Dermis microvascular lymphatic vessel endothelial cell (primary cell): Measurements from ENCODE around the gene SOHLH1. TPM values are rescaled to one million over a fixed set of nuclear protein-coding genes. Genes with fewer than 3 reads are reported as not detected.

Experiments used
- DNase-seq, 2 donors: peaks; one replicate each; pipeline versions ENCODE4 v3.0.0 to v3.0.0-alpha.2; 2010; ENCODE audit warnings: low read depth in 2 of 2
- total RNA-seq: library from RNA; depleted of rRNA; stranded (reverse); fragments of >200 nt; gene quantifications from 2 replicates; pipeline ENCODE4 v1.2.1, GENCODE V29; 2014

The SOHLH1 gene
- total RNA-seq, 1 donor from 2014 or later: under 0.01 TPM

DNA sequence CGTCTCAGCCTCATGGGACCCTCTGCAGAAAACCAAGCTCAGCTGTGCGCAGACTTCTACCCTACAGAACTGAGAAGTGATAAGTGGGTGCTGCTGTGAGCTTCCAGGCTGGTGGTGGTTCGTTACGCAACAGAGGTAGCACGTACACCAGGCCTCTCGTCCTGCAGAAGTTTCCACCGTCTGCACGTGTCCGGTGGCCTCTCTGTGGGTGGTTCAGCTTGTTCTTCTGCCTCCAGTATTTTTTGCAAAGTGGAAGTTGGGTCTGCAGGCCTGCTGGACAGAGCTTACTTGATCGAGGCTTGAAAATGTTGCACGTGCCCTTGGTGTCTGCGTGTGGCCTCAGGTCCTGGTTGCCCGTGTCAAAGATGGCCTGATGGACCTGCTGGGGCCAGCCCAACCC is 30.2 kb upstream of the SOHLH1 start:
- DNase-seq: no peak

DNA sequence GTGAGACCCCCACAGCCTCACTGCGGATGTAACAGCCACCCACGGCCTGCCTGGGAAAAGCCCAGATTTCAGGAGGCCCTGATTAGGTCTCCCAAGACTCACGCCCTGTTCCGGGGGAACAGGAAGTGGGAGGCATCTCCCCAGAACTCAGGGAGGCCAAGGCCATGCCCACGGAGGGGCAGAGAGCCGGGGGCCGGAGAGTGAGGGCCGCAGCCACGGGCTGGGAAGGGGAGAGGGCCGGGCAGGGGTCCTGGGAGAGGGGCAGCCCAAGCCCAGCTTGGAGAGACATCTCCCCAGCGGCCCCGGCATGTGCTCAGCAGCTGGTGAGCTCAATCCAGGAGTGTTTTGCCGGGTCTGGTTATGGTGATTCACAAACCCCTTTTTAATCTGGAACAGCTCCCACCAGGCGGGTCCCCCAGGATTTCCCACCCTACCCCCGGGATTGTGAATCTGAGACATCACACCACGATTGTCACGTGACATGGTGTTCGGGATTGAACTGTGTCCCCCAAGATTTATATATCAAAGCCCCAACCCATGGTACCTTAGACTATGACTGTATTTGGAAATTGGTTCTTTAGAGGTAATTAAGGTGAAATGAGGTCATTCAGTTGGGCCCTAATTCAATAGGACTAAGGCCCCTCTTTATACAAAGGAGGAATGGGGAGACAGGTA is 29.3 kb upstream of the SOHLH1 start:
- DNase-seq: no peak

DNA sequence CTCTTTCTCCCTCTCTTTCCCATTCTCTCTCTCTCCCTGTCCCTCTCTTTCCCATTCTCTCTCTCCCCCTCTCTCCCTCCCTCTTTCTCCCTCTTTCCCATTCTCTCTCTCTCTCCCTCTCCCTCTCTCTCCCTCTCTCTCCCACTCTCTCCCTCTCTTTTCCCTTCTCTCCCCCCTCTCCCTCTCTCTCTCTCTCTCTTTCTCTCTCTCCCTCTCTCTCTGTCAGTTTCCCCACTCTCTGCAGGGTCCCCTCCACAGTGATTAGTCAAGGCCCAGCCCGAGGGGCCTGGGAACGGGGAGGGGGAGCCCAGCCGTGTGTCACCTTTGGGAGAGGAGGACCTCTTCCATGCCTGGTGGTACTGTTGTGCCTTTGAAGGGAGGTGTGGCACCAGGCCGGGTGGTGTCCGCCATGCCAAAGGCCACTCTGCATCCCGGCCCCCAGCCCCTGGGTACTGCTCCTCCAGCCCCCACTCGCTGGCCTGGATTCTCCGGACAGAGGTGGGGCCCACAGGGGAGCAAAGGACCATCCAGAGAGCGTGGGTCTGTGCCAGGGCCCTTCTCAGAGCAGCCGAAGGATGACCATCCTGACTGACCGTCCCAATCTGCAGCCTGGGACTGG is 28.1 kb upstream of the SOHLH1 start:
- DNase-seq: no peak

DNA sequence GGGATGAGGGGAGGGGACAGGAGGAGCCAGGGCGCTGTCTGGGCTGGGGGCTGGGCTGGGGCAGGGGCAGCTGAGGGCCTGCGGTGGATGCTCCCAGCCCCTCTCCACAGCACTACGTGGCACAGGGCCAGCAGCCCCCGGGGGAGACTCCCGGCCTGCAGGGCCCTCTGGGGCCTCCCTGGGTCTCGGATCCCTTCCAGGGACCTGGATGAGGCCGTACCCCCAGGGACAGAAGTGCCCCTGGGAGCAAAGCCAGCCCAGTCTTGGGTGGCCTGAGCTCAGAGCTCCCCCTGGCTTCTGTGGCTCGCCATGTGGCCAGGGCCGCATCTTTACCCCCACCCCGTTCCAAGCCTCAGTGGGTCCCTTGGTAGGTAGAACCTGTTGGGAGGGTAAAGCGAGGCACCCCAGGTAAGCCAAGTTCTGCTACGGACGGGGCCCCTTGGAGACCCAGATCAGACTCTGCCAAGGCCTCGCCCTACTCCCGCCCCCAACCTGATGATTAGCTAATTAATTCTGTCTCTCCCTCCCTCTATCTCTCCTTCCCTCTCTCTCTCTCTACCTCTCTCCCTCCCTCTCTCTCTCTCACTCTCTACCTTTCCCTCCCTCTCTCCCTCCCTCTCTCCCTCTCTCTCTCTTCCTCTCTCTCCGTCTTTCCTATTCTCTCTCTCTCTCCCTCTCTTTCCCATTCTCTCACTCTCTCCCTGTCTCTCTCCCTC is 27.0 kb upstream of the SOHLH1 start:
- peak in 1 of 2 donors; percentile 13 for DNase-seq

DNA sequence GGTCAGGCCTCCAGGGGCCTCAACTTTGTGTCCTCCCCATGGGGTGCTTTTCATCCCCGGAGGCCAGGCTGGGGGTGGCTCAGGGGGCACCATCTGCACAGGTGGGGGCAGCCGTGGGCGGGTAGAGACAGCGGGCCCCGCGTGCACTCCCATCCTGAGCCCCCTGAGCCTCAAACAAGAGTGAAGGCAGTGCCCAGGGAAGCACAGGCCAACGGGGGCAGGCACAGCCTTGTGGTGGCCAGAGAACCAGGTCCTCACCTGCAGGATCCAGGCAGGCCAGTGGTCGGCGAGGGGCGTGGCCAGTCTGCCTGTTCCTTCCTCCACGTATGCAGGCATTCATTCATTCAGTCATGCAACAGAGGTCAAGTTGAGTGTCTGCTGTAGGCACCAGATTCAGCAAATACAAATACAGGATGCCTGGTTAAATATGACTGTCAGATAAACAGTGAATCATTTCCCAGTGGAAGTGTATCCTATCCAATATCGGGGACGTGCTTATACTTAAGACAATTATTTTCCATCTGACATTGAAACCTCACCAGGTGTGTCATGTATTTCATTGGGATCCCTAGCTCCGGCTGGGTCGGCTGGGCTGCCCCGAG is 25.0 kb upstream of the SOHLH1 start:
- peak; percentile 90 to 91 for DNase-seq

DNA sequence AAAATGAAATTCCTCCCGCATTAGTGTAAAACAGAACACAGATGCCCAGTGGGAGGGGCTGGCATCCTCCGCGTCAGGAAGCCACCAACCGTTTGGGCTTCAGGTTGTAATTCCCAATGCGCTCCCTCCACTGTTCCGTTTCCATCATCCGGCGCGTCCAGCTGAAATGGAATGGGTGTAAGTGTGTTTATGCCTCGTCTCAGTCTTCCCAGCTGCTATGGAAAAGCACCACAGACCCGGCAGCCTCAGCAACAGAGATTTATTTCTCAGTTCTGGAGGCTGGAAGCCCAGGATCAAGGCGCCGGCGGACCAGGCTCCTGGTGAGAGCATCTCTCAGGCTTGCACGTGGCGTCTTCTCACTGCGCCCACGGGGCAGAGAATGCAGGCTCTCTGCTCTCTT is 23.1 kb upstream of the SOHLH1 start:
- no peak for DNase-seq

DNA sequence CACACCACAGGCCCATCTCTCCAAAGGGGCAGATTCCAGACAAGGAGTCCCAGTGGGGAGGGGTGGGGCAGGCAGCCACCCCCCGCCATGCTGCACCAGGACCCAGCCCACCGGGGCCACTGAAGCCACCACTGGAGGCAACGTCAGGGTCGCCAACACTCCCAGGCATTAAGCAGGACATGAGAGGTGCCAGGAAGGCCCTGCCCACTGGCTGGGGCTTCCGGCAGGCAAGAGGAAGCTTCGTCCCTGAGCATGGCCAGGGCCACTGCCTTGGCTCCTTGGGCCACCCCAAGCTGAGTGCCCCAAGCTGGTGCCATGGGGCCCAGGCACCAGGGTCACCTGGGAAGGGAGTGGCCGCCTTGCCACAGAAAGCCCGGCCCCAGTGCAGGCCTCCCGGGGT is 20.2 kb upstream of the SOHLH1 start:
- DNase-seq: no peak

DNA sequence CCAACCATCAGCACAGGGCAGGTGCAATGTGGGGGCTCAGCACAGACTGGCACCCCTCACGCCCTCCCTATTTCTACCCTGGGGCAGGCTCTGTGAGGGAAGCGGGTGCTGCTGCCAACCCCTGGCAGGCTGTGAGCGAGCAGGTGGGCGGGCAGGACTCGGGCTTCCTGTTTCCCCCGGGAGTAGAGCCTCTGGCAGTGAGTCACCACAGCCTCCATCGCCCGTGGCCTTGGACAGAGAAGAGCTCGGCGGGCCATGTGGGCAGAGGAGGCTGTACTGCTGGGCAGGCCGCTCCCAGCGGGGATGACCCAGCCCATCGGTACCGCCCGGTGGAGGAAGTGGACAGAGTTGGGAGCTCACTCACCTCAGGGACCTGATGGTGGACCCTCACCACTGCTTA is 19.3 kb upstream of the SOHLH1 start:
- peak; percentile 56 to 80 for DNase-seq

DNA sequence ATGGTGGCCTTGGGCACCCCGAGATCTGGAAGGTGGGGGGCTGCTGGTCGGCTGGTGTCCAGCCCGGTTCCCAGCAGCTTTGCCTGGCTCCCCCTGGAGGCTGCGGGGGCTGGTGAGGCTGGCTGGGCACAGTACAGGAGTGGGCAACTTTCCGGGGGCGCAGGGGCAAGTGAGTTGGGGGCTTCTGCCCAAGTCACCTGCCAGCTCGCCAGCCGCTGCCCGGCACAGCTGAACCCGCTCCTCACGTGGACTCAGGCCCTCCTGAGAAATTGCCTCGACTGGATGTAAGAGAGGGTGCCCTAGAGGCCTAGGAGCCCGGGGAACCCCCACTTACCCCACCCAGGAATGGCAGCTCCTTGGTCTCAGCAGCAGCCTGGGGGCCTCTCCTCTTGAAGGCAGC is 18.1 kb upstream of the SOHLH1 start:
- no peak for DNase-seq

DNA sequence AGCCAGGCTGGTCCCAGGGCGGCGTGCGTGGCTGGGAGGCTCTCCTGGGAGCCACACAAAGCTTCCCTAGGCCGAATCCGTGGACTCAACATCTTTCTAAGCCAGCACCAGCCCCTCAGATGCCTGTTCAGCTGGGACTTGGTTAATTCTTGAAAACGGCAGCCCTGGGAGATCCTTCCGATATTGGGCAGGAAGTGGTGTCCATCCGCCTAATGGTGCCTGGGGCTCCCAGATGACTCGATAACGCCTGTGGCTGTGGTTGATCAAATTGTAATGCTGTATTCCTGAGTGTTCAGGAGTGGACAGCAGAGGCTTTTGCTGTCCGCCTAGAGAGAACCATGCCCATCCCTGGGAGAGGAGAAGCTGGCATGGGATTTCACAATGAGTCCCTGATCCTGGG is 16.8 kb upstream of the SOHLH1 start:
- no peak for DNase-seq

DNA sequence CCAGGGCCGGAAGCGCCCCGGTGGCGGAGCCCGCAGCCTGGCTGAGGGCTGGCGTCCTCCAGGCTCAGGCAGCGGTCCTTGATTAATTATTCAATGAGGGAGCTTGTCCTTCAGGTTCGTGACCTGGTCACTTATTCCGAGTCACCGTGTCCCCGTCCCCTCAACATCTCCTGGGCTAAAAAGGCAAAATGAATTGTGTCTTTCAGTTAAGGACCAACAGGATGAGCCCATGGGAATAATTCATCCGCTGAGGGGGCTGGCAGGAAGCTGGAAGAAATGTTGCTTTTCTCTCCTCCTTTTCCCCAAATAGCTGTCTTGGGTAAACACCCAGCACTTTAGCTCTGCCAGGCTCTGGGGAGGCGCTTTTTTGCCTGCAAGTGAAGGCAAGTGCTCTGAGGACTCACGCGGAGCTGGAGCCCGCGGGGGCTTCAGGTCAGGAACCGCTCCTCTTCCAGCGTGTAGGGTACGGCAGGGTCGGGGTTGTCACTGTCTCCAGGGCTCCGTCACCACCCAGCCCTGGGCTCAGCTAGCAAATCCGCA is 15.8 kb upstream of the SOHLH1 start:
- no peak for DNase-seq

DNA sequence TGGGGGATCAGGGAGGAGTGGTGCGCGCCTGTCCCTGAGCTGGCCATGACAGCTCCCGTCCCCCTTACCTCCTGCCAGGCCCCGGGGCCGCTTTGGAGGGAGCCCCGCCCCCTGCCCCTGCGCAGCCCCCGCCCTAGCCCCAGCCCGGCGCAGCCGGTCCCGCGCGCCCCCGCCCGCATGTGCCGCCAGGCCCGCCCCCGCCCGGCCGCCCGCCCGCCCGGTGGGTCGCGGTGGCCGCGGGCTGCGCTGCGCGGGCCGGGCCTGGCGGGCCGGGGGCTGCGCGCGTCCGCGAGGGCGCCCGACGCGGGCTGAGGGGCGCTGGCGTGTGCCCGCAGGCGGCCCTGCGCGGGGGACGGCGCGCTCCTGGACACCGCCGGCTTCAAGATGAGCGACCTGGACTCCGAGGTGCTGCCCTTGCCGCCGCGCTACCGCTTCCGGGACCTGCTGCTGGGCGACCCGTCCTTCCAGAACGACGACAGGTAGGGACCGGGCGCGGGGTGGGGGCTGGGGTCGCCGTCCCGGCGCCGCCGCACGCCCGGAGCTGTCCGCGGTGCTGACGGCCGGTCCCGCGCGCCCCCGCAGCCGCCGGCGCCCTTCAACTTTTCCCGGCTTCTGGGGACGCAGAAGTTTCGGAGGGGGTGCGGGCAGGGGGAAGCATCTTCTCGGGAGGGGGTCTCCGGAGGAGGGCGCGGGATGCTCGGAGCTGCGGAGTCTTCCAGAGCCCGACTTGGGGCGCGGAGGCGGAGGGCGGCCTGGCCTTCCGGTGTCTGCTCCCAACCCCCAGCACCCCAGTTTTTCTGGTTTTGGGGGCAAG is 15.2 kb upstream of the SOHLH1 start:
- peak in 1 of 2 donors; percentile 9 for DNase-seq

DNA sequence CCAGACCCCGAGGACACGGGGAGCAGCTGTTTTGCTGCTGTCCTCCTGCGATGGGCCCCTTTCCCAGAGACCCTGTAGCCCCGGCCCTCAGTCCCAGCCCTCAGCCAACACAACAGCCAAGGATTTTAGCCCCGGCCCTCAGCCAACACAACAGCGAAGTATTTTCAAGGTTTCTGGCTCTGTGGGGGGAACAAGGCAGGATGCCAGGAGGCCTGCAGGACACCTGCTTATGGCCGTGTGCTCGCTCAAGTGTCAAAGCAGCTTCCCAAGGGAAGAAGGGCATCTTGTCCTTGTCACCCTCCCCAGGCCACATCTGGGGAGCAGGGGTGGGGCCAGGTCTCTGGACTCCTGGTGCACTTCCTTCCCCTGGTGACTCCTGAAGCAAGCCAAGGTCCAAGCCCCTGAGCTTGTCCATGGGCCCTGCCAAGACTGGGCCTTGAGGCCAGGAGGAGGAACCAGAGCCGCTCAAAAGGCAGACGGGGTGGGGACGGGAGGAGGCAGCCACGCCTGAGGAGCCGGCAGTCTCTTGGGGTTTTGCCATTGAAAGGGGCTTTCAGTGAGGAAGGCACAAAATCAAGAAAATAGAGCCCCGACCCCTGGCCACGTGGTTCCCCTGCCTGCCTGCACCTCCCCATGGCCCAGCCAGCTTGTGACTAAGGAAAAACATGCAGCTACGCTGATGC is 13.5 kb upstream of the SOHLH1 start:
- DNase-seq: no peak

DNA sequence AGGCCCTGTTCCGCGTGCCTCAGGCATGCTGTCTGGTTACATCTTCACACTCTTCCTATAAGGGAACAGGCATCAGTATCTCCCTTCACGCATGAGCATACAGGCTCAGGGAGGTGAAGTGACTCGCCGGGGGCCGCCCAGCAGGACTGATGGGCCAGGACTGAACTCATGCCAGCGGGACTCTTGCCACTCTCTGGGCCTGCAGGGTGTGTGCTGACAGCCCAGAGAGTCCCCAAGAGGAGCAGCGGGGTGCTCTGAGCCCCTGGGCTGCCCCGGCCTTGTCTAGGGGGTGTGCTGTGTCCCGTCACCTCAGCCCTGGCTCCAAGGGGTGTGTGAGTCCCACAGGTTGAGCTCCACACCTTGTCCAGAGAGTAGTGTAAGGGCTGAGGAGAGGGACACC is 12.6 kb upstream of the SOHLH1 start:
- DNase-seq: no peak

DNA sequence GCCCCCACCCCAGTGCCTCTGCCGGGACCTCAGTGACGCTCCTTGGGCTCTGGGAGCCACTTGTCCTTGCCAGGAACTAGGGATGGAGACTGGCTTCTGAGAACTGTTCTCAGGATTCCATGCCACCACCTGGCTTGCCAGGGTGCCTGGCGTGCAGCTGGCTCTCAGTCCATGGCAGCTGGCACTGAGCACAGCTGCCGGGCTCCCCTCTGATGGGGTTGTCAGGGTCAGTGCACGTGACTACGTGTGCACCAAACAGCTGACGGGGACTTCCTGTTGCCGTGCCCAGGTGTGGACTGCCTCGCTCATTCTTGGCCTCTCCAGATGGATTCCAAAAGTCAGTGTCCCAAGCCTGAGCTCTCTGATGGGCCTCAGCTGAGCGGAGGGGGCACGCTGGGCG is 12.1 kb upstream of the SOHLH1 start:
- DNase-seq: no peak

DNA sequence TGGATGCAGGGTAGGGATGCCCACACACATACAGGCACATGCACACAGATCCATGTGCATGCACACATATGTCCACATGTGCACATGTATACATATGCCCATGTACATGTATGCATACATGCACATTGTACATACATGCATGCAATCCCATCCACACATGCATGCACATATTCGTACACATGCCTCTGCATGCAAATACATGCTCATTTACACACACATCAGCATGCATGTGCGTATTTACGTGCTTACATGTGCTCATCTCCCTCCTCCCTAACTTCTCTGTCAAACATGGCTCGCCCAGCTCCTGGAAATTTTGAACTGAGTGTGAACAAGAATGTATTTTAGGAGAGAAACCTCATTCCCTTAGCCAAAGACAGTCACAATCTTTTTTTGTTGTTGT is 8.9 kb upstream of the SOHLH1 start:
- no peak for DNase-seq

DNA sequence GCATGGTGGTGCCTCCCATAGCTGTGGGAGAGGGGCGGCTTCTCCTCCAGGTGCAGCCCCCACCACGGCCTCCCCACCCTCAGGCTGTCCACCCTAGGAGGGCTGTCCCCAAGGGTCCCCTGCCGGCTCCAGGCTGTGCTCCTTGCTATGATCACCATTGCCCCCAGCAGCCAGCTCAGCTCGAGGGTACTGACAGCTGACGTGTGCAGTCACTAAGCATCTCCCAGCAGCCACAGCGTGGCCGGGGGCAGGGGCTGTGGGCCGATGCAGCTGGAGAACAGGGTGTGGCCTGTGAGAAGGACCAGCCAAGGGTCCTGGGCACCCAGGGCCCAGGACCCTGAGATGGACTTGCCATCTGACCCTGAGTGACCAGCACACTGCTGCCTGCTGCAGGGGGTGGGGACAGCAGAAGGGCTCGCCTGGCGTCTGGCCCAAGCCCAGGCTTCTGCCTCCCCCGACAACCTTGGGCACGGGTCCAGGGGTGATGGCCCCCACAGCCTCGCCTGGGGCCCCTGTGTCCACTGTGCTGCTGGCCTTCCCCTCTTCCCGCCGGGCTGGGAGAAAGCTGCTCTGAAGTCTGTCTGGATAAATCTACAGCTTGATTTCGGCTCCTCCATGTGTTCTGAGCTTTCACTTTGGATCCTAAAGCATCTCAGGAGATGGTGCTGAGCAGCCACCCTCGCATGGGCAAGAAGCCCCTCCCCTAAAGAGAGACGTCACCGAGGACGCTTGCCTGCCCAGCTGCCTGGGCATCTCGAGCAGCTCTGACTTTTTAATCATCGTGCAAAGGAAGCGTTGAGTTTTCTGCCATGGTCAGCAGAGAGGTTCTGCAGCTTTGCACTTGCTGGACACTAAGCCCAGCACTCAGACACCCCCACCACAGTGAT is 8.2 kb upstream of the SOHLH1 start:
- DNase-seq: no peak

DNA sequence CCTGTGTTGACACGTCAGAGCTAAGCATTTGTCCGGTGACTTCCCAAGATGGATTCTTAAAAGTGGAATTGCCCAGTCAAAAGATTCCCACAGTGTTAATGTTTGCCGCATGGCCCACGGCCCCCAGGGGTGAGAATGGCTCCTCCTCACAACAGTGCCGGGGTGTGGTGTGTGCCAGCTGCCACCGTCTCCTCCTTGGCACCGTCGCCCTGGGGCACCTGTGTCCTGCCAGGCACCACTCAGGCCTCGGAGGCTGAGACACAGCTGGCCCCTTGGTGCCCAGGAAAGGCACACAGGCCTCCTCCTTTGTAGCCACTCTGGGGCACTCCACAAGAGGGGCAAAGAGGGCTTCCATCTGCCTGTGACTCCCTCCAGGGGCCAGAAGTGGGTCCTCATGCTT is 7.0 kb upstream of the SOHLH1 start:
- DNase-seq: no peak

DNA sequence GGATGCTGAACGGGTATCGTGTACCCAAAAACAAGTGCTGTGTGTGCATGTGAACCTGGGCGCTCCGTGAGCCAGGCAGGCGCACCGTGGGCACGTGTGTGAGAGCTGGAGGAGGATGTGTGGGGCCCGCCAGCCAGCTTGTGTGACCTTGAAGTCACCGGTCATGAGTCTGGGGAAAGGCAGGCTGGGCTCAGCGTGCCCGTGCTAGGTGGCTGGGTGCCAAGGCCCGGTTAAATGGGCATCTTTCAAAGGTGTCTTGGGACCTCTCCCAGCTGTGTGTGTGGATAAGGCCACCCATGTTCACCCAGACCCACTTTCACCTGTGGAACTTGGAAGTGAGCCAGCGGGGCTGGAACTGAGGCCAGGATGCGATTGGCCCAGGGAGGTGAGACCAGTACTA is 6.1 kb upstream of the SOHLH1 start:
- DNase-seq: no peak

DNA sequence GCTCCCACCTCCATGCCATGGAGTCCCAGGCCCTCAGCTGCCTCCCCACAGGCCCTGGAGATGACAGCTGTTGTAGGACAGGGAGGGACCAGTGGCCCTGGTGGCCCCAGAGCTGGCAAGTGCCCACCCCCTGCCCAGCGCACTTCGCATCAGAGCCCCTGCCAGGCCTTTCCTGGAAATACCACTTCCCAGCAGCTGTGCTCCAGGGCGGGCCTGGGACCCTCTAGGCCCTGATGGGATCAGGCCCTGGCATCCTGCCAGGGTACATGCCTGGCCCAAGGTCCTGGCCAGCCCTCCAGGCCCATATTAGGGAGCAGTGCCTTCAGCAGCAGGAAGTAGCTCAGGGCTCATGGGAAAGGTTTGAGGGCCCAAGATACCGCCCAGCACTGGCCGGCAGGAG is 5.2 kb upstream of the SOHLH1 start:
- no peak for DNase-seq
